Common myeloid progenitor, CD34-positive (primary cell): ENCODE data around the gene TGM4.
"Not testable (repeated sequence)": the region's sequence is repeated elsewhere in the genome, so short reads cannot be mapped to it uniquely, and the experiment has no call there.

ENCODE experiments used
- CTCF ChIA-PET: fragments of 350-600 bp; sonication (Branson Sonifier 250); formaldehyde crosslinking; loops from one replicate; lab custom pipeline; 2021; ENCODE audit warnings: antibody characterized with exemption; lab: Charles Lee
- POLR2A ChIA-PET: fragments of 350-600 bp; sonication (Branson Sonifier 250); formaldehyde crosslinking; loops from one replicate; lab custom pipeline; 2021; ENCODE audit warnings: antibody characterized with exemption; lab: Charles Lee
- DNase-seq, 3 donors: peaks; one replicate each; pipeline versions ENCODE4 v3.0.0 to v3.0.0-alpha.2; 2013
- H3K27ac ChIP-seq, 2 experiments: 1 replicate in 1 of 2; 2 replicates in 1 of 2; pipeline ENCODE4 v1.7.0; 2013; ENCODE audit warnings: inconsistent platforms in 2 of 2, low read length in 2 of 2, mild to moderate bottlenecking in 2 of 2, low read depth in 1 of 2, moderate library complexity in 1 of 2; ENCODE audit not compliant: severe bottlenecking in 2 of 2, insufficient read depth in 1 of 2, poor library complexity in 1 of 2
- H3K27me3 ChIP-seq, 5 experiments: replicated peaks in 2 of 5; 1 replicate in 3 of 5; 2 replicates in 2 of 5; pipeline versions ENCODE4 v1.6.1 to v1.7.0; 2013; ENCODE audit warnings: low read length in 4 of 5, mild to moderate bottlenecking in 2 of 5, moderate library complexity in 2 of 5, inconsistent platforms in 1 of 5; ENCODE audit not compliant: insufficient read depth in 5 of 5, control insufficient read depth in 4 of 5
- H3K36me3 ChIP-seq, 4 experiments: 1 replicate in 2 of 4; 2 replicates in 2 of 4; pipeline versions ENCODE4 v1.6.1 to v1.7.0; 2013; ENCODE audit warnings: low read length in 3 of 4, control low read depth in 1 of 4, mild to moderate bottlenecking in 1 of 4; ENCODE audit not compliant: control insufficient read depth in 4 of 4, insufficient read depth in 4 of 4
- H3K4me1 ChIP-seq, 4 experiments: 1 replicate in 3 of 4; 2 replicates in 1 of 4; pipeline versions ENCODE4 v1.6.1 to v1.7.1; 2013; ENCODE audit warnings: low read length in 3 of 4, mild to moderate bottlenecking in 3 of 4, control low read depth in 1 of 4, inconsistent platforms in 1 of 4, moderate library complexity in 1 of 4; ENCODE audit not compliant: control insufficient read depth in 4 of 4, insufficient read depth in 4 of 4; ENCODE audit errors: control extremely low read depth in 1 of 4
- H3K4me3 ChIP-seq, 7 experiments: 1 replicate in 4 of 7; 2 replicates in 3 of 7; pipeline versions ENCODE4 v1.5.1 to v1.7.0; 2013; ENCODE audit warnings: mild to moderate bottlenecking in 7 of 7, low read length in 6 of 7, moderate library complexity in 6 of 7, inconsistent platforms in 2 of 7, low read depth in 2 of 7, control low read depth in 1 of 7; ENCODE audit not compliant: insufficient read depth in 4 of 7, control insufficient read depth in 1 of 7; ENCODE audit errors: extremely low read depth in 1 of 7
- H3K9me3 ChIP-seq, 5 experiments: 1 replicate in 4 of 5; 2 replicates in 1 of 5; pipeline versions ENCODE4 v1.6.1 to v1.7.1; 2013; ENCODE audit warnings: low read length in 4 of 5, mild to moderate bottlenecking in 2 of 5, inconsistent platforms in 1 of 5, low read depth in 1 of 5, moderate library complexity in 1 of 5; ENCODE audit not compliant: control insufficient read depth in 4 of 5, insufficient read depth in 2 of 5; ENCODE audit errors: control extremely low read depth in 1 of 5
- WGBS: methylation state at CpG from one replicate; pipeline ENCODE4 v1.1.5; 2013; ENCODE audit not compliant: insufficient coverage; 5-methylcytosine and 5-hydroxymethylcytosine counted together

Gene TGM4

DNA sequence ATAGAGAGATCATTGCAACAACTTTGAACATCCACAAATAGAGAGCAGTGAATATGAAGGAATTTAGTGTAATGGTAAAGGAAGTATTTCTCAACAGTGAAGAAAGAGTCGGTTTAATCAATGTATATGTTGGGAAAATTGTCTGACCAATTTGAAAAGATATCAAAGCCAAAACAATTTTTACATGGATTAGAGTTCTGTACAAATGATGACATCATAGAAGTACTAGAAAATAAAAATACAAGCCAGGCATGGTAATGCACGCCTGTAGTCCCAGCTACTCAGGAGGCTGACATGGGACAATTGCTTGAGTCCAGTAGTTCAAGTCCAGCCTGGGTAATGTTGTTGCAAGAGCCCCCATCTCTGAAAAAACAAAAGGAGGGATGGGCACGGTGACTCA lies 38.7 kb upstream of the TGM4 start:
- DNase-seq: no peak
- no peak overlapping the region for H3K27ac ChIP-seq
- WGBS: 100% methylated on average over 1 of the region's 3 CpGs
- POLR2A ChIA-PET: no interaction called here
- CTCF ChIA-PET: interaction anchor here (1.1 kb wide), 1 partner anchor 21 kb away, joined by 4 read pairs; no protein-coding TSS in a partner anchor
- H3K4me1 ChIP-seq: no peaks in the 10 kb centered on the region
- peaks cover 16 to 72% (median 48%) of the 10 kb centered on the region in 4 experiments for H3K36me3 ChIP-seq
- no peak overlapping the region for H3K4me3 ChIP-seq
- peaks cover 6 to 19% (median 10%) of the 10 kb centered on the region in 5 experiments for H3K9me3 ChIP-seq
- H3K27me3 ChIP-seq: no peaks in the 10 kb centered on the region

DNA sequence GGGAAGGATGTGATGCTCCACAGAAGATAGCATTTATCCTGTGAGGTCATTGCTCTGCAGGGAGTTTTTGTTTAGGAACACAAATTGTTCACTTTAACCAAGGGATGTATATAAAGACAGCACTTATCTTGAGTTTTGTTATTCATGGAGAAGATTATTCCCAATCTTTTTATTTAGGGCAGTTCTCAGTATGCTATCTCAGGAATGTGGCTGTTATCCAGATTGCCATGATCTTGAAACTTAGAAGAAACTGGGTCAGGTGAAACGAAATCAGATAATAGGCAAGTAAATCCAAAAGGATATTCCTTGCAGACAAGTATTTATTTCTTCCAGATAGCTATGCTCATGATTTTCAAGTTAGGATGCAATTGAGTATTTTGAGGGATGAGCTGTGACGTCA lies 32.0 kb upstream of the TGM4 start:
- Histone ChIP-seq H3K36me3 (peaks cover 13 to 74% (median 47%) of the 10 kb centered on the region in 4 experiments), H3K9me3 (peaks cover 0 to 5% (median 3%) of the 10 kb centered on the region in 5 experiments), H3K4me1 (no peaks in the 10 kb centered on the region), H3K27me3 (no peaks in the 10 kb centered on the region), H3K27ac (no peak overlapping the region), H3K4me3 (no peak overlapping the region)
- WGBS: no CpG with 5 or more reads among the region's 2 CpGs
- POLR2A ChIA-PET: no interaction called here
- DNase-seq: no peak
- CTCF ChIA-PET: interaction anchor here (0.6 kb wide), 1 partner anchor 256 kb away, joined by 3 read pairs; no protein-coding TSS in a partner anchor

DNA sequence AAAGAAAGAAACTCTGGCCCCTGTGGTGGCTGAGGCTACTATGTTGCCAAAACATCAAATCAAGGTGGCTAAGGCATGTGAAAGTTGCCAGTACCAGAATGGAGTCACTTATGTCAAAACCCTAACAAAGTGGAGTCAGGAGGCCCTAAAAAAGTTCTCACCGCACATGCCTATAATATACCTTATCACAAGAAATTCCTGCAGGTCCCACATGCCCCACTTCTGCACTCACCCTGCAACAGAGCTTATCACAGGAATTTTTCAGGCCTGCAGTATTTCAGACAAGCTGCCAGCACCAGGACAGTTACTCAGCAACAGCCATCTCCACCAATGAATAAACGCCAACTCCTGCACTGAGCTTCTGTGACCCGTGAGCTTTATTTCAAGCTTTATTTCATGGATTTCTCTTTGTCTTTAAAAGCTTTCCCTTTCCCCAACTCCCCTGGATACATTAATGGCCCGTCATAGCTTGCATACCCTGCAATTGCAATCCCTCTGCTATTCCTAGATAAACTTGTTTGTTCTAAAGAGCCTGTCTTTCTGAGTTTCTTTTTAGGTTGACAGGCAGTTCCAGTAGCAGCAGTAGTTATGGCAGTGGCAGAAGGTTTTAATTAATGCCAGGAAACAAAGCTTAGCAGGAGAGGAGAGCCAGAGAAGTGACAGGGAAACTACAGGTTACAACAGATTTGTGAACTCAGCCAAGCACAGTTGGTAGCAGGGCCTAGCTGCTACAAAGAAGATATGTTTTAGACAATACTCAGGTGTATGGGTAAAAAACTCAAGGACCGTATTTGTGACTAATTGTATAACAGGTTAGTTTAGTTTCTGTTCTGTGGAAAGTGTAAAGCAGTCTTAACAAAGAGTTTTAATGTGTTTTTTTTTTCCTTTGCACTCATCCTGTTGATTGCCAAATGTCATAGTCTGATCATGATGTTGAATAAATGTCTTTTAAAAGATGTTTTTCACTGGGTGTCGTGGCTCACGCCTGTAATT lies 28.6 kb upstream of the TGM4 start:
- POLR2A ChIA-PET: no interaction called here
- Histone ChIP-seq H3K36me3 (peaks cover 6 to 66% (median 33%) of the 10 kb centered on the region in 4 experiments), H3K27ac (no peak overlapping the region), H3K9me3 (no peaks in the 10 kb centered on the region), H3K4me1 (no peaks in the 10 kb centered on the region), H3K27me3 (no peaks in the 10 kb centered on the region), H3K4me3 (no peak overlapping the region)
- CTCF ChIA-PET: interaction anchor here (0.9 kb wide), 1 partner anchor 15 kb away, joined by 3 read pairs; no protein-coding TSS in a partner anchor
- DNase-seq: no peak
- WGBS: 99% methylated on average over 7 of the region's 7 CpGs

DNA sequence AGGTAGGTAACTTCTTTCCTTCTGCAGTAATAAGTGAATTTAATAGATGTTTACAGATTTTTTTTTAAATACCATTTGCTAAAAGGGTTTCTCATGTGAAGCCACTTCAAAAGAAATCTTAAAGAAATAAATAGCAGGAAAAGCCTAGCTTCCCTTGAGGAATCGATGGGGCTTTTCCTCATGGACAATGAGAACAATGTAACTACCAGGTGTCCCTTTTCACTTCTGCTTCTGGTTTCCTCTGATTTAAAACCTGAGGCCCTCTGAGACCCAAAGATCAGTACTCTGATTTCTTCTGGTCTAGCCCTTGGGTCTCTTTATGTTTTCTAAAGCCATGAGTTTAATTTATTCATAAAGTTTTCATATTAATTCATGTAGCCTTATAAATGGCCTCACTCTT lies 25.8 kb upstream of the TGM4 start:
- Histone ChIP-seq H3K4me3 (no peak overlapping the region), H3K4me1 (no peaks in the 10 kb centered on the region), H3K36me3 (peaks cover 7 to 71% (median 34%) of the 10 kb centered on the region in 4 experiments), H3K9me3 (peaks cover 0 to 3% (median 0%) of the 10 kb centered on the region in 5 experiments), H3K27me3 (no peaks in the 10 kb centered on the region), H3K27ac (no peak overlapping the region)
- DNase-seq: no peak
- 91% methylated on average over 1 of the region's 1 CpG for WGBS
- ChIA-PET POLR2A (no interaction called here), CTCF (interaction anchor here (1.4 kb wide), 1 partner anchor 316 kb away, joined by 3 read pairs; no protein-coding TSS in a partner anchor)

DNA sequence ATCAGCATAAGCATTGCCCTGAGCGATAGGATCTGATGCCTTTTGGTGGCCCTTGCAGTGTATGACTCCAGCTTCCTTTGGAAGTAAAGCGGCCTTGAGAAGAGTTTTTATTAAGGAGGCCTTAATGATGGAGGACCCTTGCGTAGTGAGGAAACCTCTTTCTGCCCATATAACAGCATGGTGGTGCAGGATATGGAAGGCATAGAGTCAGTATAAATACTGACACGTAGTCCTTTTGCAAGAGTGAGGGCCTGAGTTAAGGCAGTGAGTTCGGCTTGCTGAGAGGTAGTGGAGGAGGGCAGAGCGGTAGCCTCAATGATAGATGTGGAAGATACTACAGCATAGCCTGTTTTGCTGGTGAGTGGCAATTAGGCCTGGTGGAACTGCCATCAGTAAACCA lies 17.7 kb upstream of the TGM4 start:
- 98% methylated on average over 4 of the region's 6 CpGs for WGBS
- H3K27me3 ChIP-seq, H3K4me3 ChIP-seq, H3K4me1 ChIP-seq, CTCF ChIA-PET, POLR2A ChIA-PET, H3K27ac ChIP-seq: not testable (repeated sequence)
- peaks cover 0 to 11% (median 2%) of the 10 kb centered on the region in 5 experiments for H3K9me3 ChIP-seq
- peaks cover 5 to 31% (median 17%) of the 10 kb centered on the region in 4 experiments for H3K36me3 ChIP-seq
- peak; percentile 4 to 33 (median 12) for DNase-seq

DNA sequence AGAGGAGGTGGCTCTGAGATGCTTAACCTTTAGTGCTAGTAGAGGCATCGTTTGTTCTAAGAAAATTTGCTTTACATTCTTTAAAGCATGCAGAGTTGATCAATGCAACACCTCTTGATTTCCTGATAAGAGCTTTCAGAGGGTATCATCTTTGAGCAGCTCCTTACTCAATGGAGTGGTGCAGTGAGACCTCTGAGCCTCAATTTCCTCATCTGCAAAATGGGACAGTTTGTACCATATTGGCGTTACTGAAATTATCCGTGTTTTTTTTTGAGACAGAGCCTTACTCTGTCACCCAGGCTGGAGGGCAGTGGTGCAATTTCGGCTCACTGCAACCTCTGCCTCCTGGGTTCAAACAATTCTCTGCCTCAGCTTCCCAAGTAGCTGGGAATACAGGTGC lies 14.3 kb upstream of the TGM4 start:
- Histone ChIP-seq H3K4me1 (peaks cover 0 to 12% (median 8%) of the 10 kb centered on the region in 4 experiments), H3K4me3 (no peak overlapping the region), H3K27me3 (no peaks in the 10 kb centered on the region), H3K36me3 (peaks cover 0 to 10% (median 3%) of the 10 kb centered on the region in 4 experiments), H3K27ac (no peak overlapping the region), H3K9me3 (peaks cover 0 to 6% (median 0%) of the 10 kb centered on the region in 5 experiments)
- ChIA-PET CTCF (interaction anchor here (0.6 to 0.8 kb wide), 3 partner anchors 64 to 1930 kb away, joined by 3 read pairs; no protein-coding TSS in a partner anchor), POLR2A (no interaction called here)
- WGBS: 91% methylated on average over 4 of the region's 4 CpGs
- DNase-seq: no peak
